HG02885 (cell line): Measurements from ENCODE around the gene ASPM.

Experiments
- ATAC-seq: cut with Tn5 transposase; IDR thresholded peaks from one replicate; pipeline ENCODE4 v1.9.1; 2021; ENCODE audit warnings: mild to moderate bottlenecking; ENCODE audit not compliant: unreplicated experiment, poor library complexity

Gene ASPM, protein sequence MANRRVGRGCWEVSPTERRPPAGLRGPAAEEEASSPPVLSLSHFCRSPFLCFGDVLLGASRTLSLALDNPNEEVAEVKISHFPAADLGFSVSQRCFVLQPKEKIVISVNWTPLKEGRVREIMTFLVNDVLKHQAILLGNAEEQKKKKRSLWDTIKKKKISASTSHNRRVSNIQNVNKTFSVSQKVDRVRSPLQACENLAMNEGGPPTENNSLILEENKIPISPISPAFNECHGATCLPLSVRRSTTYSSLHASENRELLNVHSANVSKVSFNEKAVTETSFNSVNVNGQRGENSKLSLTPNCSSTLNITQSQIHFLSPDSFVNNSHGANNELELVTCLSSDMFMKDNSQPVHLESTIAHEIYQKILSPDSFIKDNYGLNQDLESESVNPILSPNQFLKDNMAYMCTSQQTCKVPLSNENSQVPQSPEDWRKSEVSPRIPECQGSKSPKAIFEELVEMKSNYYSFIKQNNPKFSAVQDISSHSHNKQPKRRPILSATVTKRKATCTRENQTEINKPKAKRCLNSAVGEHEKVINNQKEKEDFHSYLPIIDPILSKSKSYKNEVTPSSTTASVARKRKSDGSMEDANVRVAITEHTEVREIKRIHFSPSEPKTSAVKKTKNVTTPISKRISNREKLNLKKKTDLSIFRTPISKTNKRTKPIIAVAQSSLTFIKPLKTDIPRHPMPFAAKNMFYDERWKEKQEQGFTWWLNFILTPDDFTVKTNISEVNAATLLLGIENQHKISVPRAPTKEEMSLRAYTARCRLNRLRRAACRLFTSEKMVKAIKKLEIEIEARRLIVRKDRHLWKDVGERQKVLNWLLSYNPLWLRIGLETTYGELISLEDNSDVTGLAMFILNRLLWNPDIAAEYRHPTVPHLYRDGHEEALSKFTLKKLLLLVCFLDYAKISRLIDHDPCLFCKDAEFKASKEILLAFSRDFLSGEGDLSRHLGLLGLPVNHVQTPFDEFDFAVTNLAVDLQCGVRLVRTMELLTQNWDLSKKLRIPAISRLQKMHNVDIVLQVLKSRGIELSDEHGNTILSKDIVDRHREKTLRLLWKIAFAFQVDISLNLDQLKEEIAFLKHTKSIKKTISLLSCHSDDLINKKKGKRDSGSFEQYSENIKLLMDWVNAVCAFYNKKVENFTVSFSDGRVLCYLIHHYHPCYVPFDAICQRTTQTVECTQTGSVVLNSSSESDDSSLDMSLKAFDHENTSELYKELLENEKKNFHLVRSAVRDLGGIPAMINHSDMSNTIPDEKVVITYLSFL (N-terminal part only)

DNA sequence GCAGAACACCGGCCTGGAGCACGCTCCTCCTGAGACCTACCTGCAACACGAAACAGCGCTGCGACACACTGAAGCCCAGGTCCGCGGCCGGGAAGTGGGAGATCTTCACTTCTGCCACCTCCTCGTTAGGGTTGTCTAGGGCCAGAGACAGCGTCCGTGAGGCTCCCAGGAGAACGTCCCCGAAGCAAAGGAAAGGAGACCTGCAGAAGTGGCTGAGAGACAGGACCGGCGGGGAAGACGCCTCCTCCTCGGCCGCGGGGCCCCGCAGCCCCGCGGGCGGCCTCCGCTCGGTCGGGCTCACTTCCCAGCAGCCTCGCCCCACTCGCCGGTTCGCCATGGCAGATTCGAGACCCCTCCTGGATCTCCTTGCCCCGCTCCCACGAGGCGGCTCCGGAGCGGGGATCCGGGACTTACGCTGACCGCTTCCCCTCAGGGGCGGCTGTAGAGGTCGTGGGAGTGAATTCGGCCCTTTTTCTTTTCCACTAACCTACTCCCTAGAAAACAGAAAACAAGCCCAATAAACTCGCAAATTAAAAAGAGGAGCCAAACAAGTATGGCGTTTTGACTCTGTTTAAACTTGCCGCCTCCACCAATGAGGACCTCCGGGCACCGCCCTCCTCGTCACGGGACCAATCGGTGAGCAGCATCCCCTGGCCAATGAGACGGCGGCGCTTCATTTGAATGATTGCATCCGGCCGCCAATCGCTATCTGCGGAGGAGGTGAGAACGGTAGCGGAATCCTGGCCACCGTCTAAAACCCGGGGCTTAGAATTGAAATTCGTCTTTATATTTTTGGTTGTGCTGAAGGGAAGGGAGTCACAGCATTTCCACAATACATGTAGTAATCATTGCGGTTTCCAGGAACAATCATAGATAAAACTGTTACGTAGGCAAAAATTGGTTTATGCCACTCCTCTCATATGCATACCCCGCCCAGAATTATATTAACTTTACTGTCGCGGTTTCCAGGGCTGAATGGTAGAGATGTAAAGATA is at the start of gene ASPM:
Gene ASPM, minus strand, starts transcription at position 569 of the 995 bp plus-strand sequence. Its CDS starts 232 bp downstream, at position 337.
- peak; percentile 97 for ATAC-seq

DNA sequence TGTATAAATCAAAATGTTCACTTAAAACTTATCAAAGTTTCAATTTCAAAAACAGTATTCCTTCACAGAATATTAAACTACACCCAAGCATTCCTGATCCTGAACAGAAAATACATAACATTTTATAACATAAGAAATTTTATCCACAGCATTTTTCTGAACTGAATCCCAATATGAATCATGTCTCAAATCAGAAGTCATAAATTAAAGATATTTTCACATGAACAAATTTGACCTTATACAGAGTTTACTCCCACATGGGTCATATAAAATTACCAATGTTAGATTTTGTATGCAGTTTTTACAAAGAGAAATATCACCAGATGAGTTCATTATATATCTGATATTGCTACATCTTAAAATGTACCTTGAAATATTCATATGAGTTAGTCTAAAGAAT is 48.6 kb upstream of the ASPM start:
- ATAC-seq: no peak

DNA sequence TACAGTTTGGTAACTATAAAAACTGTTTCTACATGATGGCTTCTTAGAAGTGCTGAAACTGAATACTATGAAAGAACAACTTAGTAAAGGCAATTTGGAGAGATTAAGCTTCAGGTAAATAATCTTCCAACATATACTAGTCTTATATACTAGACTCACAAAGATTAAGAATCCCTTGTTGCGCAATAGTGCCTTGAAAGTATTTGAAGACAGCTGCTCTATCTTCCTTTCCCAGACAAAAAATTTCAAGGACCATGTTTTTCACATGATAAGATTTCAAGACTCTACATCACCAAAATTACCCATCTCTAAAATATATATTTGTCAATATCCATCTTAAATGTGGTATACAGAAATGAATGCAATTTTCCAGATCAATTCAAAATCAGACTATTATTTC is 37.7 kb upstream of the ASPM start:
- no peak for ATAC-seq

DNA sequence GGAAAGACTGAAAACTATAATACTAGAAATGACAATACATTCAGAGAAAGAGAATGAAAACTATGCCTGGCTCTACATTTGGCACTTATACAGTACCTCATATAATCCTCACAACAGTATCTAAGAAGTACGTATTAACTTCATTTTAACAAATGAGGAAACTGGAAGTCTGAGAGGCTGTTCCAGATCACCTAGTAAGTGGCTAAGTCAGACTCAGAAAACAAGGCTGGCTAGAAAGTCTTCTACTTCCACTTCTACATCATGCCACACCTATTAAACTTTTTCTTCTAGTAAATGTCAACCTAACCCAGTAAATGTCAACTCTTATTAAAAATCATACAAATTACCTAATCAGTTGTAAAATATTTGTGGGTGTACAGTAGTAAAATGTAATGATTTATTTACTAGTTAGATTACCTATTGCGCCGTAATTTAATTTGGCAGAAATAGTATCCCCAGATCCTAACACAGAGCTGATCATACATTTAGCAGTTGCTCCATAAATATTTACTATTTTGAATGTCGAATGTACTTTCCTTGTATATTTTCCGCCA is 36.8 kb upstream of the ASPM start:
- ATAC-seq: no peak

DNA sequence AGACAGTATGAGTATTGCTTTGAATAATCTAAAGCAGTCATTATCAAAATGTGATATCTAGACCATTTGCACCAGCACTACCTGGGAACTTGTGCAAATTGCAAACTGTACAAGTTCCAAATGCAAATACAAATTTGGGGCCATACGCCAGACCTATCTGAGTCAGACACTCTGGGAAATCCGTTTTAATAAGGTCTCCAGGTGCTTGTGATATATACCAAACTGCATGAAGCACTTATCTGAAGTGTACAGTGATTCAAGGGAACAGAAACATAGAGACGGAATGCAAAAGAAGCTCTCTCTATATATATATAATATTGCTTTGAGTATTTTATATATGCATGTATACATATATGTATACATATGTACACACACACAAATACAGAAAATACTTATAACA is 36.2 kb upstream of the ASPM start:
- no peak for ATAC-seq

DNA sequence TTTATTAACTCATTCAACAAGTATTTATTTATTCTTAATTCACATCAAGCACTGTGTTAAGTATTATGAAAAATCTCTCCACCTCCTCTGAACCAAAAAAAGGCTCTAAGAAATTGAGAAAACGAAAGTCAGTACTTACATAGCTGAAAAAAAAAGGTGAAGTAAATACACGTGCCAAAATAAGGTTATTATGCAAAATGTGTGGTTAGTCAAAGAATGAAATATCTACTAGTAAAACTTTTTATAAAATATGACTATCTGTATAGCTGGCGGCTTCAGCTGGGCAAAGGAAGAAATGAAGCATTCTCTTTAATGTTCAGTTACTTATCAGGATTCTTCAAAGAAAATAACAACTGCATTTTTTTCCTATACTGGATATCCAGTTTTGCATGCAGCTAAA is 35.5 kb upstream of the ASPM start:
- ATAC-seq: peak; percentile 77

DNA sequence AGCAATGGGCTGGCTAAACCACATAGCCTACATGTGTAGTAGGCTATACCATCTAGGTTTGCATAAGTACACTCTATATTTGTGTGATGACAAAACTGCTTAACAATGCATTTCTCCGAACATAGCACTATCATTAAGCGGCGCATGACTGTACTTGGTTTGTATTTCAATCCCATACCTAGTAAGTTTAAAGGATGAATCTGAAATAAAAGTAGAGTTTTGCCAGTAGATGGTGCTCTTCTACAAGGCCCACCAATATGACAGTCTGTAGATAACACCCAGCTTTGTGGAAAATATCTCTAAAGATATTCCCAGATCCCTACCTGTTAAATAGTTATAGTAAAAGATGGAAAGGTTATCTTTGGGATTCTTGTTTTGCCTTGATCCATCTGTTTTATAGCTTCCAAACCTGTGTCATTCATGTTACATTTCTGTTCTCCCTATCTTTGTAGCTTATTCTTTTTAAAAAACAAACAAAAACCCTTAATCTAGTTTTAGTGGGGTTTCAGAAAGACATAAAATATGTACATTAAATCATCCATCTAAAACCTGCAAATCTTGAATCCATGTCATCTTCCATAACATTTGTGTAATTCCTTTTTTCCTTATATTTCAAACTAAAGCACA is 33.9 kb upstream of the ASPM start:
- peak; percentile 51 for ATAC-seq

DNA sequence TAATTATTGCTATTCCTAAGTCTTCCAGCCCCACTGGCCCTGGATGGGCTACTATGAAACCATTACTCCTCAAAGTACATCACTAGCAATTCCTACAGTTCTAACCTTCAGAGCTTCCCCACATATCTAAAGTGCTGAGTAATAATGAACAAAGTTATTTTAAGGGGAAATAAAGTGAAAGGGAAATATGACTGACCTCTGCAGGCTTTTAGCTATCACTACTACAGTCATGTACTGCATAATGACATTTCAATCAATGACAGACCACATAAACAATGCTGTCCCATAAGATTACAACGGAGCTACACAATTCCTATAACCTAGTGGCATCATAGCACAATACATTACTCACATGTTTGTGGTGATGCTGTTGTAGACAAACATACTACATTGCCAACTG is 32.5 kb upstream of the ASPM start:
- ATAC-seq: peak; percentile 66

DNA sequence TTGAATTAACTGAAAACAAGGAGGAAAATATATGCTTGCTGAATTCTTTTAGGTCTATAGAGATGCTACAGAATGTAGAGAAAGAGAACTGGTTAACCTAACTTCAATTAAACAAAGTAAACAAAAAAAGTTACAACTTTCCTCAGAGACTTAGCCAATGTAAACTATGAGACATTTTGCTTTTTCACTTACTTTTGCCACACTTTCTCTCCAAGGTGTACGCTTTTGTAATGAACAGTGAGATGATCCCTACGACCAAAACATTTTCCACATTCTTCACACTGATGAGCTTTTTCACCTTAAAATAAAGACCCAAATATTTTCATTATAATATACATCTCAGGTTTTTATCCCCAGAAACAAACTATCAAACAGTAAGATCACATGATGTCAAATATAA is 28.3 kb upstream of the ASPM start:
- ATAC-seq: no peak

DNA sequence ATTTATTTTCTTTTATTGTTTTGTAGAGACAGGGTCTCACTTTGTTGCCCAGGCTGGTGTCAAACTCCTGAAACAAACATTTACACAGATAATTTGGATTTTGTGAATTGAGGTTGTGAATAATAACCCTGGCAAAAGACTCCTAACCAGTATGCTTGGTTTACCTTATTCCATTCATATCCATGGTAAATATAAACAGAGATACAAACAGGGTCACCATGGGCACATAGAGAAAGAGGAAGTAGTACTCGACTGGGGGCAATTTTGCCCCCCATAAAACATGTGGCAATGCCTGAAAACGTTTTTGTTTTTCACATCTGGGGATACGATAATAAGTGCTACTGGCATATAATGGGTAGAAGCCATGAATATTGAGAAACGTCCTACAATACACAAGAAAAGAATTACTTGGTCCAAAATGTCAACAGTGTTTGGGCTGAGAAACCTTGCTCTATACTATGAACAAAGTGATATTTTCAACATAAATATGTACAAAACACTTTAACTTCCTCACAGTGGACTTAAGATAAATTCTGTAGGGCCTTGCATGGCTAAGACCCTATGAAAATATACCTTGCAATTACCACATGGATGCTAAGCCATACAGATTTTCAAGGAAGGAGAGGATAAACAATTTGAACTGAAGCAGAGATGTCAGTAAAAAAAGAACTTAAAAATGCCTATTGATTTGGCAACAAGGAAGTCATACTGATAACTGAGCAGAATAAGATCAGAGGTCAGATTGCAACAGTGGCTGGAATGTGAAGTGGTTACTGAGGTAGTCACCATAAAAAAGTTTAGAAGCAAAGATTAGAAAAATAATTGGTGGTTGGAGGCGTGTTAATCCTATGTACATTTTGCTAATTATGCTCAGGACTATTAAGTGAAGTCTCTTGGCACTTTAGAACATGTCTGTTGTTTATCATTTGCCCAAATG is 27.4 kb upstream of the ASPM start:
- no peak for ATAC-seq

DNA sequence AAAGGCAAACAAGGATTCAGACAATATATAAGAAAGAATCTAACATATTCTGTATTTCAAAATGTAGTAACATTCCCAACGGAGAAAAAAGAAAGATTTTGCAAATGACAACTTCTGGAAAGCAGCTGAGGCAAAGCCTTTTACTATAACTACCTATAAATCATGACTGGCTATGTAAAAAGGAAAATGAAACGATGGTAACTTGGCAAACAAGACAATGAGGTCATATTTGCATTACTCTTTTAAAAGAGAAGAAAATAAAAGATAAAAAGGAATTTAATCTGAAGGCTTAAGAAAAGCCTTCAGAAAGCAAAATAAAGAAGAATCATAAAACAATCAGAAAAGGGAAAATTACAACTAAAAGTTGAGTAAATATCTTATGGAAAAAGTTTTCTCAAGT is 25.1 kb upstream of the ASPM start:
- no peak for ATAC-seq

DNA sequence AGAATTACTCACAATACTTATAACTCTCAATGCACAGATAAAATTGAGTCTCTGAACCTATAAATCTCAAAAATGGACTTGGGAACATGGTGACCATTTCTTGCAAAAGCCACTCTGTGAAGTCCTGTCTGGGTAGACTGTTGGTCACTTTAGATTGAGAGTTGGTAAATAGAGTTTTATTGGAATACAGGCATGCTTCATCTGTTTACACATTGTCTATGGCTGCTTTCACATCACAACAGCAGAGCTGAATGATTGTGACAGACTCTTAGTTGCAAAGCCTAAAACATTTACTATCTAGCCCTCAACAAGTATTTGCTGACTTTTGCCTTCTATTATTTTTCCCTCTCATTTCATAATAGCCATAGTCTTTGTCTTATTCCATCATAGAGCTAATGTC is 24.1 kb upstream of the ASPM start:
- no peak for ATAC-seq

DNA sequence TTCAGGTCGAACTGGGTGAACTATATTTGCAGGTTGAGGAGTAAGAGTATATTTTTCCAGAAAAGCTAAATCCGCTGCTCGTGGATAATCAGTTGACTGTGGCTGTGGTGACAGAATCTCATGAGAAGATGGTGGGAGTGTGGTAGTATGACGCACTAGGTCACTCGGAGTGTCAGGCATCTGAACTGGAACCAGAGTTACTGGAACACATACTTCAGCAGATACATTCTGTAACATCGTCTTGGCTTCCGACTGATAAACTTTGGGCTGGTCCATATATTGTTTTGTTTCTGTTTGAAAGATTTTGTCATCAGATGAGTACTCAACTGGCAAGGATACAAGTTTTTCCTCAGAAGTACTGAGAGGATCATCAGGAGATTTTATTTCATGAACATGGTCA is 13.0 kb upstream of the ASPM start:
- no peak for ATAC-seq

DNA sequence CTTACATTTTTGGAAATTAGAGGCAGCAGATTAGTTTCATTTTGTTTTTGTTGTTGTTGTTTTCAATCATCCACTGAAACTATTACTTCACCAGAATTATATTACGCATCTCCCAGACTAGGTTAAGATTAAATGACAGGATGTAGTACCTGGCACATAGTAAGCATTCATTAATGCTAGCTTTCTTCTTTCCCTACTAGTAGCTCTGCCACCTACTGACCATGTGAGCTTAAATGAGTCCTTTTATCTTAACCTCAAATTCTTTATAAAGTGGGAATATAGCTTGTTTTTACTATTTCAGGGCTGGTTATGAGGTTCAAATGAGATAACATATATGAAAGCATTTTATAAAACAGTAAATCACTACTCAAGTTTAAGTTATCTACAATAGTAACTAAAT is 10.2 kb upstream of the ASPM start:
- no peak for ATAC-seq

DNA sequence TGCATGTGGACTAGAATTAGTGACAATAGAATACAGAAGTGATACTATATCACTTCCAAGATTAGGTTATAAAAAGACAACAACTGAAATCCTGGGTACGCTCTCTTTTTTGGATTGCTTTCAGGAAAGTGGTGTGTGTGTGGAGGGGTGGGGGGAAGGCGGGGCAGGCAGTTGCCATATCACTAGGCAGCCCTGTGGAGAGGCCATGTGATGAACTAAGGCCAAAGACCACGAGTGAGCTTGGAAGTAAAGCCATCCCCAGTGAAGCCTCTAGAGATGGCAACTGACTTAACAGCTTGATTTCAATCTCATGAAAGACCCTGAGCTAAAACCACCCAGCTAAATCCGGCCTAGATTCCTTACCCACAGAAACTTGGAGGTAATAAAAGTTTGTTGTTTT is 6.2 kb upstream of the ASPM start:
- ATAC-seq: no peak

DNA sequence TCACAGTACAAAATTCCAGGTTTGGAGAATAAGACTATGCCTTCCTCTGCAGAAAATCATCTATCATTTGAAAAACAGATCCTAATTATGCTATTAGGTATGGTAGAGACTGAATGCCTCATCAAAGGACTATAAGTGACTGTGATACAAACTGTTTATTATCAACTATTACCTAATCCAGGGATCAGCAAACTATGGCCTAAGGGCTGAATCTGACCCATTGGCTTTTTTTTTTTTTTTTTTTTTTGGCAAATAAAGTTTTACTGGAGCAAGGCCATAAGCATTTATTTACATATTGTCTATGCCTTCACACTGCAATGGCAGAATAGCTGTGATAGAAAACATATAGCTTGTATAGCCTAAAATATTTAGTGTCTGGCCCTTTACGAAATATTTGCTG is 4.7 kb upstream of the ASPM start:
- no peak for ATAC-seq

DNA sequence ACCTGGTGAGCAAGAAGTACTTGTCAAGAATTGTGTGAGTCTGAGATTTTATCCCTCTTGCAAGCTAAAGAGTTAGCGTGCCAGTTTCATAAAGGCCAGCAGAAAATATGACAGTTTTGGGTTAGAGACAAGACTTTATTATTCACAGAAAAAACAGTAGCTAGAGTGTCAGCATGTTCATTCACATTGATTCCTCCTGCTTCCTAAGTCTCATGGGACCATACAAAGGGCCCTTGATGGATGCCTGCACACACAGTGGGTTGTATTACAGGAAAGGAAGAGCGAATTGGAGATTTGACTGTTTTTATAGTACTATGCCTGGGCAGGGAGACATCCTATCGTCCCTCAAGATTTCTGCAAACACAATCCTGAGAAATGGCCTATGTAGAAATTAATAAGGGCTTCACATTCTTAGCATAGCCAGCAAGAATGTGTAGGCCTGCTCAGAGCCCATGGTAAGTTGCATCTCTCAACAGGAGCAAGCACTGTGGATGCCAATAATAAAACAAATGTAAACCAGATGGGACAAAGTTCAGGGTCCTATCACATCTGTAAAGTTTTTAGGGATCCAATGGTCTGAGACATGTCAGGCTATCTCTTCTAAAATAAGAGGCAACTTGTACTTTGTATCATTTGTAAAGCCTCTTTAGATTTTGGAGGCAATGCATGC is 4.0 kb upstream of the ASPM start:
- ATAC-seq: no peak
